Measurements from ENCODE around the gene COX7A2. TPM values are rescaled to one million over a fixed set of nuclear protein-coding genes. Genes with fewer than 3 reads are reported as not detected.
A peak's percentile ranks its signal among the peaks of the same experiment; 100 is the strongest.

COX7A2 gene
- total RNA-seq, 1 experiment from 2014 or later: 600 TPM

- Histone ChIP-seq H3K4me3 (replicated peaks in 1 of 2; ENCODE audit: low read depth in 1 of 2, low read length in 2 of 2) (peak within 1 kb of the TSS; percentile 72 to 80), H3K27ac (ENCODE audit: low read depth, low read length) (peak within 1 kb of the TSS; percentile 71), H3K79me2 (ENCODE audit: insufficient read depth, low read length) (peaks cover 44% of the 10 kb centered on the region), H3K27me3 (ENCODE audit: insufficient read depth, low read length) (no peaks in the 10 kb centered on the region), H2AFZ (ENCODE audit: low read depth, low read length, poor library complexity, severe bottlenecking) (peak within 1 kb of the TSS; percentile 52), H3K9me2 (ENCODE audit: insufficient read depth) (no peaks in the 10 kb centered on the region), H3K36me3 (ENCODE audit: control insufficient read depth in 1 of 2, insufficient read depth in 2 of 2, low read length in 2 of 2) (no peaks in the 10 kb centered on the region), H3K4me2 (ENCODE audit: low read length) (peak within 1 kb of the TSS; percentile 87), H3K9me3 (ENCODE audit: control insufficient read depth in 1 of 2, insufficient read depth in 1 of 2, low read depth in 1 of 2, low read length in 2 of 2) (no peaks in the 10 kb centered on the region), H3K4me1 (ENCODE audit: control insufficient read depth in 1 of 2, insufficient read depth in 2 of 2, low read length in 2 of 2) (peaks cover 16 to 39% of the 10 kb centered on the region in 2 experiments), H3K9ac (ENCODE audit: low read length) (peak within 1 kb of the TSS; percentile 81), H4K20me1 (ENCODE audit: insufficient read depth) (no peaks in the 10 kb centered on the region)
- ChIA-PET POLR2A (no interaction called here), RAD21 (ENCODE audit: low non-redundant PET in 1 of 2, low total read pairs in 2 of 2, uncharacterized antibody in 2 of 2, unreplicated experiment in 2 of 2) (interaction anchor here in 1 of 2 experiments (1.0 kb wide), 1 partner anchor 306 kb away, joined by 3 read pairs; no protein-coding TSS in a partner anchor), CTCF (interaction anchor here (0.8 to 3.9 kb wide), 6 partner anchors 241 to 1467 kb away, joined by 3 to 25 read pairs (median 4); no protein-coding TSS in a partner anchor)
- DNase-seq (ENCODE audit: low read depth, low spot score) (peak; percentile 80), ATAC-seq (peak; percentile 63)
- BruUV-seq (replicated peaks): no TSS peak
- intact Hi-C loops (cut with micrococcal nuclease): loop anchor here (1.0 to 10.0 kb wide), 10 partner anchors 267 to 1529 kb away; no protein-coding TSS in a partner anchor
- TF ChIP-seq CBX3 (IDR thresholded peaks at IDR 0.05; ENCODE audit: low read depth) (peak; percentile 35; the same call in 1 of the 2 replicates), JUND (IDR thresholded peaks at IDR 0.05) (no peak), EGR1 (IDR thresholded peaks at IDR 0.05; ENCODE audit: low read depth) (peak; percentile 77), TCF7L2 (IDR thresholded peaks at IDR 0.05; ENCODE audit: borderline replicate concordance, extremely low read depth, insufficient read depth, insufficient read length) (no peak), REST (IDR thresholded peaks at IDR 0.05; ENCODE audit: low read depth) (no peak), POLR2A (IDR thresholded peaks at IDR 0.05; ENCODE audit: borderline replicate concordance, extremely low read depth, insufficient read depth, insufficient read length) (no peak), SIN3A (IDR thresholded peaks at IDR 0.05; ENCODE audit: low read depth) (no peak; the same call in 1 of the 2 replicates), RAD21 (IDR thresholded peaks at IDR 0.05; ENCODE audit: low read depth) (no peak), ZBTB33 (IDR thresholded peaks at IDR 0.05; ENCODE audit: extremely low read depth, insufficient replicate concordance, low read length) (no peak), CEBPB (IDR thresholded peaks at IDR 0.05; ENCODE audit: low read depth) (peak; percentile 69; the same call in 1 of the 2 replicates), ZFX (IDR thresholded peaks at IDR 0.05) (no peak), EZH2phosphoT487 (IDR thresholded peaks at IDR 0.05; ENCODE audit: borderline replicate concordance) (no peak), YY1 (IDR thresholded peaks at IDR 0.05; ENCODE audit: extremely low read depth, insufficient replicate concordance, low read depth, low read length) (peak; percentile 6), ATF3 (IDR thresholded peaks at IDR 0.05) (no peak), EZH2 (IDR thresholded peaks at IDR 0.05) (no peak), POLR2AphosphoS5 (IDR thresholded peaks at IDR 0.05; ENCODE audit: low read depth, low read length) (0 out of 2 replicates have a peak, but pooled peaks have one; percentile 25), FOSL1 (IDR thresholded peaks at IDR 0.05; ENCODE audit: low read depth) (peak; percentile 58), SP1 (IDR thresholded peaks at IDR 0.05; ENCODE audit: low read depth) (0 out of 2 replicates have a peak, but pooled peaks have one; percentile 12), SRF (IDR thresholded peaks at IDR 0.05; ENCODE audit: low read depth) (no peak), ZNF274 (IDR thresholded peaks at IDR 0.05; ENCODE audit: low read depth, low read length) (no peak), ELF1 (IDR thresholded peaks at IDR 0.05; ENCODE audit: borderline replicate concordance, low read depth) (no peak)
- TF ChIP-seq, protein P1, sequence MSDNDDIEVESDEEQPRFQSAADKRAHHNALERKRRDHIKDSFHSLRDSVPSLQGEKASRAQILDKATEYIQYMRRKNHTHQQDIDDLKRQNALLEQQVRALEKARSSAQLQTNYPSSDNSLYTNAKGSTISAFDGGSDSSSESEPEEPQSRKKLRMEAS (IDR thresholded peaks at IDR 0.05): peak; percentile 36; the same call in 1 of the 2 replicates
Measured at GRCh38 chr6:75205776-75206575, 37.6 kb downstream of the COX7A2 start, which contains the start of gene COL12A1. Gene COL12A1 (minus strand): TSS chr6:75206053. CDS start chr6:75202792, 3,261 bp downstream.
